Choroid plexus epithelial cell (primary cell): ENCODE results near the gene PRKCA.

Source experiments
- DNase-seq: peaks from one replicate; pipeline ENCODE4 v3.0.0-alpha.2; 2010; ENCODE audit warnings: low read depth
- H3K4me3 ChIP-seq: 2 replicates; pipeline ENCODE4 v1.5.1; 2011; ENCODE audit warnings: low read depth, mild to moderate bottlenecking, control low read depth, low read length, moderate library complexity
- CTCF ChIP-seq: conservative IDR thresholded peaks from 2 replicates; pipeline ENCODE4 v1.5.1; 2011; ENCODE audit warnings: low read depth, mild to moderate bottlenecking, control low read depth, inconsistent platforms, low read length, moderate library complexity

PRKCA gene

GRCh38 chr17:66547151-66547865, 244.9 kb downstream of the PRKCA start:
- no peak overlapping the region for H3K4me3 ChIP-seq
- DNase-seq, result no peak
- TF ChIP-seq CTCF, result no peak

- DNase-seq, result no peak
- TF ChIP-seq CTCF, result no peak
- H3K4me3 ChIP-seq, result no peak overlapping the region
Measured at GRCh38 chr17:66548158-66548557, 245.7 kb downstream of the PRKCA start.

GRCh38 chr17:66548659-66549310, 246.4 kb downstream of the PRKCA start:
- no peak overlapping the region for H3K4me3 ChIP-seq
- no peak for TF ChIP-seq CTCF
- peak; percentile 59 for DNase-seq

- TF ChIP-seq CTCF, result no peak
- DNase-seq, result peak; percentile 77
- H3K4me3 ChIP-seq, result no peak overlapping the region
Measured at GRCh38 chr17:66549311-66549704, 246.9 kb downstream of the PRKCA start.

- no peak for TF ChIP-seq CTCF
- peak; percentile 92 for DNase-seq
- no peak overlapping the region for H3K4me3 ChIP-seq
Measured at GRCh38 chr17:66549731-66550207, 247.4 kb downstream of the PRKCA start.

- no peak overlapping the region for H3K4me3 ChIP-seq
- no peak for TF ChIP-seq CTCF
- DNase-seq, result no peak
Measured at GRCh38 chr17:66551839-66552238, 249.4 kb downstream of the PRKCA start.

- no peak for DNase-seq
- no peak for TF ChIP-seq CTCF
- no peak overlapping the region for H3K4me3 ChIP-seq
Measured at GRCh38 chr17:66552371-66552770, 250.0 kb downstream of the PRKCA start.
